Measurements from ENCODE around the gene ZCCHC2. TPM values are rescaled to one million over a fixed set of nuclear protein-coding genes. Genes with fewer than 3 reads are reported as not detected.

Gene ZCCHC2
- total RNA-seq, 4 donors from 2014 or later: 16.8 to 30.8 (median 22.7) TPM

GRCh38 chr18:62601871-62602270 is 79.0 kb downstream of the ZCCHC2 start:
- ATAC-seq: no peak
- H3K4me3 ChIP-seq: no peak overlapping the region
- peaks cover 61% of the 10 kb centered on the region for H3K27me3 ChIP-seq
- H3K4me1 ChIP-seq: peaks cover 0 to 5% (median 0%) of the 10 kb centered on the region in 3 donors
- WGBS, 2 donors (ENCODE audit: low coverage in 1 of 2): 82 to 84% methylated on average over 3 to 5 of the region's 8 CpGs
- no peaks in the 10 kb centered on the region for H3K36me3 ChIP-seq
- TF ChIP-seq CTCF (IDR thresholded peaks at IDR 0.05) (no peak), POLR2AphosphoS5 (IDR thresholded peaks at IDR 0.05) (no peak), POLR2A (IDR thresholded peaks at IDR 0.05) (no peak), EP300 (IDR thresholded peaks at IDR 0.05) (no peak)
- no peak overlapping the region for H3K27ac ChIP-seq
- H3K9me3 ChIP-seq: no peaks in the 10 kb centered on the region

- Histone ChIP-seq H3K4me3 (no peak overlapping the region), H3K27me3 (peaks cover 52% of the 10 kb centered on the region), H3K9me3 (peaks cover 0 to 6% (median 0%) of the 10 kb centered on the region in 3 donors), H3K36me3 (no peaks in the 10 kb centered on the region), H3K27ac (no peak overlapping the region), H3K4me1 (no peaks in the 10 kb centered on the region)
- TF ChIP-seq EP300 (IDR thresholded peaks at IDR 0.05) (no peak), POLR2A (IDR thresholded peaks at IDR 0.05) (no peak), CTCF (IDR thresholded peaks at IDR 0.05) (no peak), POLR2AphosphoS5 (IDR thresholded peaks at IDR 0.05) (no peak)
- no peak for ATAC-seq
- WGBS, 2 donors (ENCODE audit: low coverage in 1 of 2): 91 to 94% methylated on average over 7 to 8 of the region's 8 CpGs
Measured at GRCh38 chr18:62602706-62603105, 79.9 kb downstream of the ZCCHC2 start.

- no peak overlapping the region for H3K27ac ChIP-seq
- no peak overlapping the region for H3K4me3 ChIP-seq
- no peak for TF ChIP-seq POLR2A (IDR thresholded peaks at IDR 0.05)
- TF ChIP-seq EP300 (IDR thresholded peaks at IDR 0.05): no peak
- no peak for TF ChIP-seq CTCF (IDR thresholded peaks at IDR 0.05)
- no peak for TF ChIP-seq POLR2AphosphoS5 (IDR thresholded peaks at IDR 0.05)
- no peak for ATAC-seq
- H3K27me3 ChIP-seq: peaks cover 47% of the 10 kb centered on the region
- 73 to 96% methylated on average over 4 to 6 of the region's 6 CpGs for WGBS, 2 donors (ENCODE audit: low coverage in 1 of 2)
- H3K4me1 ChIP-seq: no peaks in the 10 kb centered on the region
- H3K36me3 ChIP-seq: no peaks in the 10 kb centered on the region
- H3K9me3 ChIP-seq: peaks cover 0 to 10% (median 0%) of the 10 kb centered on the region in 3 donors
Measured at GRCh38 chr18:62603211-62603610, 80.4 kb downstream of the ZCCHC2 start.

- no peak for TF ChIP-seq EP300 (IDR thresholded peaks at IDR 0.05)
- TF ChIP-seq POLR2A (IDR thresholded peaks at IDR 0.05): no peak
- no peak for TF ChIP-seq POLR2AphosphoS5 (IDR thresholded peaks at IDR 0.05)
- no peak for TF ChIP-seq CTCF (IDR thresholded peaks at IDR 0.05)
Measured at GRCh38 chr18:62603979-62604378, 81.2 kb downstream of the ZCCHC2 start.

GRCh38 chr18:62605685-62606084 is 82.9 kb downstream of the ZCCHC2 start:
- Histone ChIP-seq H3K27ac (no peak overlapping the region), H3K4me1 (peaks cover 0 to 8% (median 0%) of the 10 kb centered on the region in 3 donors), H3K4me3 (no peak overlapping the region), H3K9me3 (peaks cover 0 to 10% (median 0%) of the 10 kb centered on the region in 3 donors), H3K27me3 (peaks cover 26% of the 10 kb centered on the region), H3K36me3 (no peaks in the 10 kb centered on the region)
- no peak for ATAC-seq
- no CpG with 5 or more reads among the region's 12 CpGs for WGBS, 2 donors (ENCODE audit: low coverage in 1 of 2)
- no peak for TF ChIP-seq POLR2A (IDR thresholded peaks at IDR 0.05)
- no peak for TF ChIP-seq POLR2AphosphoS5 (IDR thresholded peaks at IDR 0.05)
- no peak for TF ChIP-seq EP300 (IDR thresholded peaks at IDR 0.05)
- no peak for TF ChIP-seq CTCF (IDR thresholded peaks at IDR 0.05)

More at GRCh38 chr18:62603979-62604378, 81.2 kb downstream of the ZCCHC2 start:
- no peak for ATAC-seq
- 79% methylated on average over 13 of the region's 13 CpGs for WGBS, 2 donors (ENCODE audit: low coverage in 1 of 2)
- H3K27me3 ChIP-seq: peaks cover 40% of the 10 kb centered on the region
- no peaks in the 10 kb centered on the region for H3K4me1 ChIP-seq
- H3K36me3 ChIP-seq: no peaks in the 10 kb centered on the region
- H3K27ac ChIP-seq: no peak overlapping the region
- H3K4me3 ChIP-seq: no peak overlapping the region
- H3K9me3 ChIP-seq: peaks cover 0 to 10% (median 0%) of the 10 kb centered on the region in 3 donors
